Skeletal muscle satellite cell (primary cell): ENCODE data around the gene ZNF761.
"Not testable (repeated sequence)": the region's sequence is repeated elsewhere in the genome, so short reads cannot be mapped to it uniquely, and the experiment has no call there.

Experiments used
- H3K27me3 ChIP-seq: 2 replicates; pipeline ENCODE4 v1.7.0; 2013; ENCODE audit warnings: low read length; ENCODE audit not compliant: control insufficient read depth, insufficient read depth
- H3K36me3 ChIP-seq: 2 replicates; pipeline ENCODE4 v1.7.0; 2013; ENCODE audit warnings: mild to moderate bottlenecking, control low read depth, low read length; ENCODE audit not compliant: insufficient read depth
- H3K4me1 ChIP-seq: 2 replicates; pipeline ENCODE4 v1.7.0; 2013; ENCODE audit warnings: low read length; ENCODE audit not compliant: control insufficient read depth, insufficient read depth
- H3K4me2 ChIP-seq: 2 replicates; pipeline ENCODE4 v1.7.0; 2013; ENCODE audit warnings: mild to moderate bottlenecking, low read length
- H3K4me3 ChIP-seq: 2 replicates; pipeline ENCODE4 v1.7.0; 2013; ENCODE audit warnings: low read length
- H3K9ac ChIP-seq: 2 replicates; pipeline ENCODE4 v1.7.0; 2013; ENCODE audit warnings: mild to moderate bottlenecking, low read depth, low read length, moderate library complexity
- H3K9me3 ChIP-seq: replicated peaks from 2 replicates; pipeline ENCODE4 v1.7.0; 2013; ENCODE audit warnings: mild to moderate bottlenecking, control low read depth, low read length

ZNF761 gene

DNA sequence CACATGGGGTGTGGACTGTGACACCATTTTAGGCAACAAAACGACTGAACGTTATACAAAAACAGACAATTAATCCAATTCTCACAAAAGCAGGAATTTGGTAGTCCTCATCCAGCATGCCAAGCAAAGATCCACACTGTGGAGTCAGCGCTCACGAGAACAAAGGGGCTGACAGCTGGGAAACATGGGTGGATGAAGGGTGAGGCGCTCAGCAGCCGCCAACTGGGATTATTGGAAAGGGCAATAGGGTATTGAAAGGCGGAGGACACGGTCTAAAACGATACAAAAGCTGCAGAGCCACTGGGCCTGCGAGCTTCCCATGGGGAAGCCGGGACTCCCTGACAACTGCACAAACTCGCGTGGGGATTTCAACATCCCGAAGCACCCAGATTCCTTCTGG lies 31.1 kb downstream of the ZNF761 start:
- Histone ChIP-seq H3K4me3 (no peak overlapping the region), H3K9ac (no peak overlapping the region), H3K9me3 (peaks cover 9% of the 10 kb centered on the region), H3K36me3 (no peaks in the 10 kb centered on the region), H3K27me3 (no peaks in the 10 kb centered on the region), H3K4me2 (peak overlapping the region; percentile 20), H3K4me1 (no peaks in the 10 kb centered on the region)

DNA sequence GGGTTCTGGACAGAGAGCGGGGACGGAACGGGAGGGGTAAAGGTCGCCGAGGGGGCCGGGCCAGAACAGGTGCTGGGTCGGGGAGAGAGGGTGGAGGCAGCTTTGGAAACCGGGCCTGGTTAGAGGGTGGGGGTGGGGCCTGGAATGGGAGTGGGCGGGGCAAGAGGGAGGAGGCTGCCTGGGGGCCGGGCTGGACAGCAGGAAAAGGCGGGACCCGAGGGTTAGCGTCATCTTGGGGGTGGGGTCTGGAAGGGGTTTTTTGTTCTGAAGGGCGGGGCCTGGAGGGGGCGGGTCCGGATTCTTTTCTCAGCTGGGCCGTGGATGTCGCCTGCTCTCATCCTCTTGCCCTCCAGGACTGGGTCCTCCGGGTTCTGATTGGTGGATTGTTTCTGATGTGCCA lies 31.5 kb downstream of the ZNF761 start:
- Histone ChIP-seq H3K27me3 (no peaks in the 10 kb centered on the region), H3K9ac (no peak overlapping the region), H3K9me3 (peaks cover 5% of the 10 kb centered on the region), H3K4me1 (no peaks in the 10 kb centered on the region), H3K36me3 (no peaks in the 10 kb centered on the region), H3K4me2 (peak overlapping the region; percentile 20), H3K4me3 (no peak overlapping the region)

DNA sequence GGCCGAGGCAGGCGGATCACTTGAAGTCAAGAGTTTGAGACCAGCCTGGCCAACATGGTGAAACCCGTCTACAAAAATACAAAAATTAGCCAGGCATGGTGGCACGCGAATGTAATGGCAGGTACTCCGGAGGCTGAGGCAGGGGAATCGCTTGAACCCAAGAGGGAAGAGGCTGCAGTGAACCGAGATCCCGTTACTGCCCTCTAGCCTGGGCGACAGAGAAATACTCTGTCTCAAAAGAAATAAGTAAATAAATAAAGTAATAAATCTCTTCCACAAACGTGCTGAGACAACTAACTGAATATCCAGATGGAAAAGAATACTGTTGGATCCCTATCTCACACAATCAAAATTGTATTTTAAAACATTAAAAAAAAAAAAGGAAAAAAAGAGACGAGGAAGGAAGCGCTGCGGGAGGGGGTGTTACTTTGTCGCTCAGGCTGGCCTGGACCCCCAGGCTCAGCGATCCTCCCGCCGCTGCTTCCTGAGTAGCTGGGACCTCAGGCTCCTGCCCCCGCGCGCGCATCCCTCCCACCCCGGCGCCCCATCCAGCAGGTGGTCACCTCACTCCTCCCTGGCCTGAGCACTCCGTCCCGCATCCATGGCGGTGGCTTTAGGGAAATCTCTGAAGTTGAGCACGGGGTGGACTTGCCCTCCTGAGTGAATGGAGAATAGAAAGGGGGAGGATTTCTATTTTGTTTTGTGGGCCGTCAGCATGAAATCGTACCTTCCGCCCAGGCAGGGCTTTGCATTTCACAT lies 35.1 kb downstream of the ZNF761 start:
- Histone ChIP-seq H3K27me3 (no peaks in the 10 kb centered on the region), H3K4me3 (peak overlapping the region; percentile 79), H3K9me3 (peaks cover 4% of the 10 kb centered on the region), H3K4me1 (no peaks in the 10 kb centered on the region), H3K36me3 (no peaks in the 10 kb centered on the region), H3K4me2 (peak overlapping the region; percentile 81), H3K9ac (peak overlapping the region; percentile 38)

GRCh38 chr19:53467485-53468262 lies 35.9 kb downstream of the ZNF761 start, which contains the start of gene ZNF813:
Gene ZNF813, plus strand, starts transcription at chr19:53467733. Its CDS starts 16,090 bp downstream, at chr19:53483823.
- Histone ChIP-seq H3K9me3 (peaks cover 3% of the 10 kb centered on the region), H3K9ac (peak within 1 kb of the TSS; percentile 85), H3K4me1 (no peaks in the 10 kb centered on the region), H3K36me3 (no peaks in the 10 kb centered on the region), H3K4me2 (peak within 1 kb of the TSS; percentile 81), H3K27me3 (no peaks in the 10 kb centered on the region), H3K4me3 (peak within 1 kb of the TSS; percentile 79)

- not testable (repeated sequence) for H3K4me3 ChIP-seq, H3K36me3 ChIP-seq, H3K9ac ChIP-seq, H3K27me3 ChIP-seq, H3K9me3 ChIP-seq, H3K4me1 ChIP-seq
- H3K4me2 ChIP-seq, result peak overlapping the region; percentile 81
Measured at GRCh38 chr19:53468628-53469027, 36.8 kb downstream of the ZNF761 start.

DNA sequence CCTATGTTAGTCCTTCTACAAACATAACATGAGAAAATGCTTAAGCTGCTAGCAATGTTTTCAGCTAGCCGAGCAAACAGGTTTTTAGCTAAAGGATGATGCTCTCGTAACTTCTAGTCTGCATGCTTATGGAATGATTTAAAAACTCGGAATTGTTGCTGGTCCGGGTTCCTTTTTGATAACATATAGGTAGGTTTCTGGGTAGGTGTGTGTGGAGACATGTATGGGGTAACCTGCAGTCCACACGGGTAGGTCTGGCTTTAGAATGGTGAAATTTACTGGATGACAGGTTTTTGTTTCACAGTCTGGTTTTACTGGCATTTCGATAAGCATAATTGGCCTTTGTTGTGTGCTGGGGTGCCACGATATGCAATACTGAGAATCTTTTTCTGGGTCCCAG lies 40.1 kb downstream of the ZNF761 start:
- Histone ChIP-seq H3K27me3 (no peaks in the 10 kb centered on the region), H3K9me3 (no peaks in the 10 kb centered on the region), H3K9ac (no peak overlapping the region), H3K4me3 (no peak overlapping the region), H3K36me3 (peaks cover under 1% of the 10 kb centered on the region), H3K4me1 (no peaks in the 10 kb centered on the region), H3K4me2 (no peak overlapping the region)

DNA sequence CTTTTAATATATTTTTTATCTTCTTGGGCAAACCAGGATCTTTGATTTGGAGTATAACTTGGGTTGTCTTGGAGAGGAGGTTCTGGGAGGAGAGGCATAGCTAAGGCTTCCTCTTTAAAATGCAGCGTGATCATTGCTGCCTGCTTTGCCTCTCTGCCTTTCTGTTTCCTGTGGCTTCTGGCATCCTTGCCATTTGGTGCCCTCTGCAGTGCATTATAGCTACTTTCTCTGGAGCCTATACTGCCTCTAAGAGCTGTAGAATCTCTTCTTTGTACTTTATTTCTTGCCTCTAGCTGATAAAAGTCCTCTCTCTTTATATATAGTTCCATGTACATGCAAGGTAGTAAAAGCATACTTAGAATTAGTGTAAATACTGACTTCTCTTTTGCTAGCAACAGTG lies 43.0 kb downstream of the ZNF761 start:
- not testable (repeated sequence) for H3K27me3 ChIP-seq, H3K9ac ChIP-seq, H3K4me2 ChIP-seq, H3K4me3 ChIP-seq, H3K36me3 ChIP-seq, H3K4me1 ChIP-seq, H3K9me3 ChIP-seq

DNA sequence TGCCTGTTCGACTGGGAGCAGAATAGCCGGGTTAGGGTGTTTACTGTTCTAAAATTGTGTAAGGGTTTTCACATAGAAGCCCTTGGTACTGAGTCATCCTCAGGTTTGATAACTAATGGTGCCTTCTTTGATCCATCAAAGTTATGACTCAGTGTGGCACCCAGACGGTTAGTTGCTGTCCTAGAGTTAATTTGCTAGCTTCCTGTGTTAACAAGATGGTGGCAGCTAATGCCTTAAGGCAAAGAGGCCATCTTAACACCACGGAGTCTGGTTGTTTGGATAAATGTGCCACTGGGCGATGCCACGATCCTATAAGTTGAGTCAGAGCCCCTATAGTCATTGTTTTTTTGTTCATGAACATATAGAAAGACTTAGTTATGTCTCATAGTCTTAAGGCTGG lies 43.7 kb downstream of the ZNF761 start:
- not testable (repeated sequence) for H3K4me3 ChIP-seq, H3K9ac ChIP-seq, H3K27me3 ChIP-seq, H3K9me3 ChIP-seq, H3K4me2 ChIP-seq, H3K36me3 ChIP-seq, H3K4me1 ChIP-seq

DNA sequence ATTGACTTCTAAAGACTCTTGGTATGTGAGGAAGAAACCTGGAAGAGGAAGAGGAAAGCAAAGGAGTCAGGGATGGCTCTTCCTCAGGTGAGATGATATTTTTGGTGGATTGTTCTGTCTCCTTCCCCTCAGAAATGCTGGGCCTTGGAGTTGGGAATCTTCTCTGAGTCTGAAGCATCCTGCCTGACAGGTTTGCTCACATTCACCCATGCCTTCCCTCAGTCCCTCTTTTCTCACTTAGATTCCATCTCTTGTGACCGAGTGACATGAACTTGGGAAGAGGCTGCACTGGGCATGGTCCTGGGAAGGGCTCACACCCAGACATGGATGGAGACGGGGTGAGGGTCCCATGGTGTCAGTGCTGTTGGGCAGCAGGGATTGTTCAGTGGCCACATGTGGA lies 52.0 kb downstream of the ZNF761 start:
- H3K4me1 ChIP-seq, H3K27me3 ChIP-seq, H3K36me3 ChIP-seq, H3K9ac ChIP-seq, H3K4me2 ChIP-seq, H3K4me3 ChIP-seq: not testable (repeated sequence)
- peaks cover 11% of the 10 kb centered on the region for H3K9me3 ChIP-seq

DNA sequence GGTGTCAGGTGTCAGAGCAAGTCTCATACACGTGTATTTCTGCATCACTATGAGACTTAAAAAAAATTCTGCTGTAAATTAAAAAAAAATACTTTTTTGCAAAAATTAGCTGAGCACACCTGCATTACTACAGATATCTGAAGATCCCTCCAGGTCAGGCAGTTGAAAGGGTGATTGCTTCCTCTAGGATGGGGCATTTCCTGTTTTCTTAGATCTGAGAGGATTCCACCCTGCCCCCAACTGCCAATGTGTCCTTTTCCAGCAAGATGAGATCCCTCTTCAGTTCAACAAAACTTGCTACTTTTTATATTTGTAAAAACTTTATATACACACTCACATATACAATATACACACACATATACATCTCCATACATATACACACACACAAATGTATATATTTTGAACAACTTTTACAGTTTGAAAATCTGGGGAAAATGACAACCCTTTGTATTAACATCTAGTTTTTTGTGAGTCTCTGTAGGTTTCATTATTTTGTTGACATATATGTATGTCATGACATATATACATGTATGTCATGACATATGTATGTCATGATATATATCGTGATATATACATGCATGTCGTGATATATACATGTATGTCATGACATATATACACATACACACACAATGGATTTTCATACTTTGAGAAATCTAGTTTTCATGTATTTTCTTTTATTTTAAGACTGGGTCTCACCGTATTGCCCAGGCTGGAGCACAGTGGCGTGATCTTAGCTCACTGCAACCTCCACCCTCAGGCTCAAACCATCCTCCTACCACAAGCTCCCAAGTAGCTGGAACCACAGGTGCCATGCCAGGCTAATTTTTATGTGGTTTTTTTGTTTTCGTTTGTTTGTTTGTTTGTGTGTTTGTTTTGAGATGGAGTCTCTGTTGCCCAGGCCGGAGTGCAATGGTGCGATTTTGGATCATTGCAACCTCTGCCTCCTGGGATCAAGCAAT lies 53.5 kb downstream of the ZNF761 start:
- peaks cover 17% of the 10 kb centered on the region for H3K36me3 ChIP-seq
- H3K27me3 ChIP-seq, result no peaks in the 10 kb centered on the region
- no peak overlapping the region for H3K9ac ChIP-seq
- no peaks in the 10 kb centered on the region for H3K4me1 ChIP-seq
- H3K4me3 ChIP-seq, result no peak overlapping the region
- no peak overlapping the region for H3K4me2 ChIP-seq
- peaks cover 11% of the 10 kb centered on the region for H3K9me3 ChIP-seq

DNA sequence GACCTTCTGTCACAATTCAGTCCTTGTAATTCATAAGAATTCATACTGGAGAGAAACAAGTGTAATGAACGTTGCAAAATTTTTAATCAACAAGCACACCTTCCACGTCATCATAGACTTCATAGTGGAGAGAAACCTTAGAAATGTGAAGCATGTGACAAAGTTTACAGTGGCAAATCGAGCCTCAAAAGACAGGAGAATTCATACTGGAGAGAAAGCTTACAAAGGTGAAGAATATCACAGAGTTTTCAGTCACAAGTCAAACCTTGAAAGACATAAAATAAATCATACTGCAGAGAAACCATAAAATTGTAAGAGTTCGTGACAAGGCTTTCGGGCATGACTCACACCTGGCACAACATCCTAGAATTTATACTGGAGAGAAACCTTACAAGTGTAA lies 60.4 kb downstream of the ZNF761 start:
- no peaks in the 10 kb centered on the region for H3K27me3 ChIP-seq
- no peak overlapping the region for H3K4me3 ChIP-seq
- H3K36me3 ChIP-seq, result peaks cover 20% of the 10 kb centered on the region
- H3K9me3 ChIP-seq, result peaks cover 26% of the 10 kb centered on the region
- H3K4me1 ChIP-seq, result no peaks in the 10 kb centered on the region
- H3K9ac ChIP-seq, result no peak overlapping the region
- no peak overlapping the region for H3K4me2 ChIP-seq
